22Rv1 (cell line): Measurements from ENCODE around the gene VAMP3.

Experiments
- ZFX ChIP-seq: fragments of 450-650 bp; IDR thresholded peaks from 2 replicates; pipeline ENCODE4 v1.6.1; 2017; ENCODE audit warnings: antibody characterized with exemption, borderline replicate concordance
- TF ChIP-seq, protein P1 (sequence below): fragments of 450-650 bp; IDR thresholded peaks from 2 replicates; pipeline ENCODE4 v1.5.1; 2017; ENCODE audit warnings: mild to moderate bottlenecking

- TF ChIP-seq, protein P1, sequence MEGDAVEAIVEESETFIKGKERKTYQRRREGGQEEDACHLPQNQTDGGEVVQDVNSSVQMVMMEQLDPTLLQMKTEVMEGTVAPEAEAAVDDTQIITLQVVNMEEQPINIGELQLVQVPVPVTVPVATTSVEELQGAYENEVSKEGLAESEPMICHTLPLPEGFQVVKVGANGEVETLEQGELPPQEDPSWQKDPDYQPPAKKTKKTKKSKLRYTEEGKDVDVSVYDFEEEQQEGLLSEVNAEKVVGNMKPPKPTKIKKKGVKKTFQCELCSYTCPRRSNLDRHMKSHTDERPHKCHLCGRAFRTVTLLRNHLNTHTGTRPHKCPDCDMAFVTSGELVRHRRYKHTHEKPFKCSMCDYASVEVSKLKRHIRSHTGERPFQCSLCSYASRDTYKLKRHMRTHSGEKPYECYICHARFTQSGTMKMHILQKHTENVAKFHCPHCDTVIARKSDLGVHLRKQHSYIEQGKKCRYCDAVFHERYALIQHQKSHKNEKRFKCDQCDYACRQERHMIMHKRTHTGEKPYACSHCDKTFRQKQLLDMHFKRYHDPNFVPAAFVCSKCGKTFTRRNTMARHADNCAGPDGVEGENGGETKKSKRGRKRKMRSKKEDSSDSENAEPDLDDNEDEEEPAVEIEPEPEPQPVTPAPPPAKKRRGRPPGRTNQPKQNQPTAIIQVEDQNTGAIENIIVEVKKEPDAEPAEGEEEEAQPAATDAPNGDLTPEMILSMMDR = no peak
- TF ChIP-seq ZFX = no peak
Observed at GRCh38 chr1:7745783-7746182, 25.3 kb upstream of the VAMP3 start.
